H1 (cell line): ENCODE measurements around the gene FAM200B. TPM values are rescaled to one million over a fixed set of nuclear protein-coding genes. Genes with fewer than 3 reads are reported as not detected.

Source experiments
- ATF2 ChIP-seq: IDR thresholded peaks from 2 replicates; pipeline ENCODE4 v1.6.1; 2012; ENCODE audit warnings: low read length, inconsistent platforms
- CBX5 ChIP-seq: fragments of 300-800, 300-1000 bp; sonication (generic); IDR thresholded peaks from 2 replicates; pipeline ENCODE4 v1.7.1; 2016; ENCODE audit warnings: antibody characterized with exemption, low read length, low read depth
- CHD7 ChIP-seq: fragments of 300-600 bp; sonication (generic); IDR thresholded peaks from 2 replicates; pipeline ENCODE4 v1.7.1; 2012; ENCODE audit warnings: low read length, moderate library complexity, mild to moderate bottlenecking, inconsistent platforms; ENCODE audit not compliant: insufficient replicate concordance
- PHF8 ChIP-seq: fragments of 200-600 bp; sonication (generic); conservative IDR thresholded peaks from 2 replicates; pipeline ENCODE4 v1.7.1; 2012; ENCODE audit warnings: low read depth, mild to moderate bottlenecking, inconsistent platforms, low read length, moderate library complexity
- RBBP5 ChIP-seq: IDR thresholded peaks from 2 replicates; pipeline ENCODE4 v1.7.1; 2012; ENCODE audit warnings: low read depth, mild to moderate bottlenecking, inconsistent platforms, low read length, moderate library complexity, borderline replicate concordance
- TAF7 ChIP-seq: optimal IDR thresholded peaks from 2 replicates; pipeline ENCODE3; 2011; ENCODE audit warnings: low read depth, mild to moderate bottlenecking, inconsistent platforms, low read length, moderate library complexity, borderline replicate concordance
- USF2 ChIP-seq: IDR thresholded peaks from 2 replicates; pipeline ENCODE4 v1.6.1; 2011; ENCODE audit warnings: low read length, improper control_type of control experiment
- ZNF274 ChIP-seq: IDR thresholded peaks from 2 replicates; pipeline ENCODE4 v1.7.0; 2012; ENCODE audit warnings: low read length, borderline replicate concordance; ENCODE audit errors: extremely low read depth
- polyA plus RNA-seq, 7 experiments: library from polyadenylated mRNA; depleted of rRNA in 3 of 7; stranded (reverse) in 5 of 7; unstranded in 2 of 7; fragments of >200 nt in 5 of 7; fragments of 200-250 nt in 2 of 7; gene quantifications; 1 replicate in 5 of 7; 2 replicates in 1 of 7; 4 replicates in 1 of 7; pipeline versions ENCODE4 v1.2.1 to v1.2.3, GENCODE V29; 2011 to 2013; ENCODE audit warnings: missing spikeins in 2 of 7, mixed read lengths in 2 of 7
- total RNA-seq: library from RNA; stranded (reverse); fragmentation: NEBNext Ultra II Directional; extraction: Animal tissue kit (Norgen Biotek cat#: 25700); gene quantifications from 2 replicates; pipeline ENCODE4 v1.2.1, GENCODE V29; 2021

The FAM200B gene
- total and polyA plus RNA-seq, 2 of the 8 experiments (the other 6 are each of a cell fraction or from before 2014, with no cell fraction given): 10.7 to 23.7 TPM

GRCh38 chr4:15720851-15721250 lies 39.2 kb downstream of the FAM200B start (continued):
- TF ChIP-seq CHD7: no peak
- no peak for TF ChIP-seq ZNF274
- TF ChIP-seq CBX5: no peak
- no peak for TF ChIP-seq PHF8
- no peak for TF ChIP-seq USF2
- TF ChIP-seq ATF2: no peak
- no peak for TF ChIP-seq RBBP5
- TF ChIP-seq TAF7: no peak
